NCI-H146 treated with DMSO at 0.1 percent for 48 hours (cell line): ENCODE results near the gene JUNB.

Source experiments
- DNase-seq: peaks from one replicate; lab custom pipeline; 2025; ENCODE audit not compliant: unreplicated experiment; lab: John Stamatoyannopoulos, UW

Gene JUNB

GRCh38 chr19:12840091-12841079 lies 49.1 kb downstream of the JUNB start:
- DNase-seq: no peak

GRCh38 chr19:12841094-12841493 lies 49.8 kb downstream of the JUNB start:
- no peak for DNase-seq

- DNase-seq: no peak
These were observed 51.2 kb downstream of the JUNB start for GRCh38 chr19:12842511-12842910.
